Neural cell (in vitro differentiated cells): ENCODE data around the gene OR1J1. TPM values are rescaled to one million over a fixed set of nuclear protein-coding genes. Genes with fewer than 3 reads are reported as not detected.

Experiments
- H2AFZ ChIP-seq: fragments of 200-600, 300-800 bp; sonication (generic), shearing (Covaris generic); 2 replicates; pipeline ENCODE4 v1.6.0; 2014; ENCODE audit warnings: low read depth, mild to moderate bottlenecking, antibody characterized with exemption, low read length, moderate library complexity
- H3F3A ChIP-seq: fragments of 200-600 bp; shearing (Covaris generic); 2 replicates; pipeline ENCODE4 v1.6.1; 2016; ENCODE audit warnings: mild to moderate bottlenecking, moderate library complexity, mixed read lengths, antibody characterized with exemption, low read length; ENCODE audit not compliant: insufficient read depth, poor library complexity, severe bottlenecking
- H3K27ac ChIP-seq: fragments of 200-600, 300-800 bp; sonication (generic), shearing (Covaris generic); 2 replicates; pipeline ENCODE4 v1.5.1; 2014; ENCODE audit warnings: mild to moderate bottlenecking, low read length, moderate library complexity
- H3K27me3 ChIP-seq: fragments of 300-800, 200-600 bp; sonication (generic), shearing (Covaris generic); 2 replicates; pipeline ENCODE4 v1.6.0; 2014; ENCODE audit warnings: mild to moderate bottlenecking, low read depth, low read length, moderate library complexity; ENCODE audit not compliant: insufficient read depth
- H3K36me3 ChIP-seq: fragments of 300-800, 200-600 bp; sonication (generic), shearing (Covaris generic); 2 replicates; pipeline ENCODE4 v1.5.1; 2014; ENCODE audit warnings: mild to moderate bottlenecking, antibody characterized with exemption, low read length, moderate library complexity; ENCODE audit not compliant: insufficient read depth
- H3K4me2 ChIP-seq: fragments of 300-800, 200-600 bp; sonication (generic), shearing (Covaris generic); 2 replicates; pipeline ENCODE4 v1.6.0; 2014; ENCODE audit warnings: mild to moderate bottlenecking, low read length
- H3K4me3 ChIP-seq: fragments of 300-800, 200-600 bp; sonication (generic), shearing (Covaris generic); 2 replicates; pipeline ENCODE4 v1.5.1; 2014; ENCODE audit warnings: mild to moderate bottlenecking, low read length, moderate library complexity
- H3K79me2 ChIP-seq: fragments of 200-600 bp; shearing (Covaris generic); replicated peaks from 2 replicates; pipeline ENCODE4 v1.6.0; 2014; ENCODE audit warnings: mild to moderate bottlenecking, low read length, moderate library complexity; ENCODE audit not compliant: insufficient read depth
- H3K9ac ChIP-seq: fragments of 300-800, 200-600 bp; sonication (generic), shearing (Covaris generic); 2 replicates; pipeline ENCODE4 v1.6.1; 2016; ENCODE audit warnings: mild to moderate bottlenecking, low read length, mixed read lengths
- H3K9me2 ChIP-seq: fragments of 200-600 bp; shearing (Covaris generic); 2 replicates; pipeline ENCODE4 v1.6.1; 2016; ENCODE audit warnings: mild to moderate bottlenecking, low read length, mixed read lengths; ENCODE audit not compliant: insufficient read depth
- H3K9me3 ChIP-seq: fragments of 200-600, 300-800 bp; sonication (generic), shearing (Covaris generic); 2 replicates; pipeline ENCODE4 v1.6.1; 2016; ENCODE audit warnings: mild to moderate bottlenecking, mixed run types, low read length, moderate library complexity, mixed read lengths
- H4K20me1 ChIP-seq: fragments of 200-600 bp; shearing (Covaris generic); 2 replicates; pipeline ENCODE4 v1.6.1; 2016; ENCODE audit warnings: mild to moderate bottlenecking, mixed run types; ENCODE audit not compliant: insufficient read depth
- CTCF ChIP-seq: fragments of 450-650 bp; IDR thresholded peaks from 2 replicates; pipeline ENCODE4 v1.5.1; 2014; ENCODE audit warnings: antibody characterized with exemption, mild to moderate bottlenecking, moderate library complexity; ENCODE audit not compliant: poor library complexity, severe bottlenecking
- EP300 ChIP-seq: fragments of 450-650 bp; conservative IDR thresholded peaks from 2 replicates; pipeline ENCODE4 v1.6.1; 2014; ENCODE audit warnings: antibody characterized with exemption, mild to moderate bottlenecking, moderate library complexity; ENCODE audit not compliant: poor library complexity, severe bottlenecking
- EZH2 ChIP-seq: fragments of 200-600, 300-800 bp; shearing (Covaris generic), sonication (generic); IDR thresholded peaks from 2 replicates; pipeline ENCODE4 v1.6.1; 2014; ENCODE audit warnings: antibody characterized with exemption, low read length, borderline replicate concordance, mild to moderate bottlenecking; ENCODE audit not compliant: insufficient read depth, poor library complexity, severe bottlenecking
- MXI1 ChIP-seq: fragments of 450-650 bp; conservative IDR thresholded peaks from 2 replicates; pipeline ENCODE4 v1.6.1; 2014; ENCODE audit warnings: antibody characterized with exemption, mild to moderate bottlenecking; ENCODE audit not compliant: poor library complexity, severe bottlenecking
- POLR2AphosphoS5 ChIP-seq: IDR thresholded peaks from 2 replicates; pipeline ENCODE4 v1.6.1; 2012
- RAD21 ChIP-seq: fragments of 450-650 bp; conservative IDR thresholded peaks from 2 replicates; pipeline ENCODE4 v1.6.1; 2014; ENCODE audit warnings: antibody characterized with exemption, mild to moderate bottlenecking, moderate library complexity
- REST ChIP-seq: IDR thresholded peaks from 2 replicates; pipeline ENCODE4 v1.6.1; 2012; ENCODE audit warnings: borderline replicate concordance
- SMC3 ChIP-seq: fragments of 450-650 bp; conservative IDR thresholded peaks from 2 replicates; pipeline ENCODE4 v1.6.1; 2014; ENCODE audit warnings: antibody characterized with exemption, mild to moderate bottlenecking, moderate library complexity; ENCODE audit not compliant: poor library complexity
- TAF1 ChIP-seq: IDR thresholded peaks from 2 replicates; pipeline ENCODE4 v1.6.1; 2012; ENCODE audit warnings: low read depth
- polyA plus RNA-seq: library from polyadenylated mRNA; depleted of rRNA; stranded (reverse); fragments of >200 nt; gene quantifications from 2 replicates; pipeline ENCODE4 v1.2.3, GENCODE V29; 2014

The OR1J1 gene
- polyA plus RNA-seq, 1 donor from 2014 or later: not detected

GRCh38 chr9:122446819-122447484 lies 30.8 kb downstream of the OR1J1 start:
- Histone ChIP-seq H3K9me2 (no peaks in the 10 kb centered on the region), H3K36me3 (no peaks in the 10 kb centered on the region), H3F3A (no peaks in the 10 kb centered on the region), H3K27ac (no peak overlapping the region), H3K9ac (no peak overlapping the region), H3K27me3 (no peaks in the 10 kb centered on the region), H3K4me2 (no peak overlapping the region), H3K4me3 (no peak overlapping the region), H3K79me2 (no peaks in the 10 kb centered on the region), H2AFZ (no peak overlapping the region), H3K9me3 (no peaks in the 10 kb centered on the region), H4K20me1 (no peaks in the 10 kb centered on the region)
- TF ChIP-seq TAF1 (no peak), EZH2 (no peak), CTCF (no peak), RAD21 (no peak), SMC3 (no peak), MXI1 (no peak), POLR2AphosphoS5 (no peak), REST (no peak), EP300 (no peak)

GRCh38 chr9:122445155-122445749 lies 32.5 kb downstream of the OR1J1 start:
- Histone ChIP-seq H3K27ac (no peak overlapping the region), H3K4me3 (no peak overlapping the region), H2AFZ (no peak overlapping the region), H3K36me3 (no peaks in the 10 kb centered on the region), H3K9ac (no peak overlapping the region), H3K27me3 (peaks cover 2% of the 10 kb centered on the region), H3K9me2 (no peaks in the 10 kb centered on the region), H3K4me2 (no peak overlapping the region), H4K20me1 (no peaks in the 10 kb centered on the region), H3K9me3 (no peaks in the 10 kb centered on the region), H3F3A (no peaks in the 10 kb centered on the region), H3K79me2 (no peaks in the 10 kb centered on the region)
- no peak for TF ChIP-seq MXI1
- no peak for TF ChIP-seq REST
- no peak for TF ChIP-seq CTCF
- TF ChIP-seq POLR2AphosphoS5: no peak
- TF ChIP-seq TAF1: no peak
- TF ChIP-seq EZH2: no peak
- TF ChIP-seq RAD21: no peak
- TF ChIP-seq SMC3: no peak
- no peak for TF ChIP-seq EP300
